PC-9 (cell line): ENCODE measurements around the gene FGF14. TPM values are rescaled to one million over a fixed set of nuclear protein-coding genes. Genes with fewer than 3 reads are reported as not detected.

Experiments
- BruUV-seq: library from RNA; stranded (reverse); fragments of 400-500 nt; replicated peaks from 2 replicates; lab custom pipeline; 2021; lab: Mats Ljungman, UMichigan
- CTCF ChIA-PET: fragments of 300-600 bp; sonication (Branson Sonifier 250); formaldehyde crosslinking; loops from one replicate; lab custom pipeline; 2022; ENCODE audit warnings: antibody characterized with exemption; lab: Charles Lee
- POLR2A ChIA-PET: fragments of 300-600 bp; sonication (Branson Sonifier 250); formaldehyde crosslinking; loops from one replicate; lab custom pipeline; 2022; ENCODE audit warnings: antibody characterized with exemption; ENCODE audit not compliant: unreplicated experiment; lab: Charles Lee
- DNase-seq, 2 experiments: peaks; one replicate each; pipeline versions ENCODE4 v3.0.0 to v3.0.0-alpha.2; 2015 to 2022; ENCODE audit warnings: mixed read lengths in 1 of 2
- H2AFZ ChIP-seq: fragments of 200-600 bp; sonication (generic); 2 replicates; pipeline ENCODE4 v1.8.1; 2017; ENCODE audit warnings: antibody characterized with exemption
- H3F3A ChIP-seq: fragments of 200-600 bp; sonication (generic); 2 replicates; pipeline ENCODE4 v1.8.1; 2017; ENCODE audit warnings: antibody characterized with exemption, mild to moderate bottlenecking, low read depth; ENCODE audit not compliant: insufficient read depth
- H3K27ac ChIP-seq: fragments of 200-600 bp; sonication (generic); 2 replicates; pipeline ENCODE4 v1.6.1; 2016; ENCODE audit warnings: mixed run types
- H3K27me3 ChIP-seq: fragments of 200-600 bp; sonication (generic); 2 replicates; pipeline ENCODE4 v1.6.1; 2016; ENCODE audit warnings: low read depth, mixed run types; ENCODE audit not compliant: insufficient read depth
- H3K36me3 ChIP-seq: fragments of 200-600 bp; sonication (generic); 2 replicates; pipeline ENCODE4 v1.6.1; 2016; ENCODE audit warnings: low read depth, mixed run types
- H3K4me1 ChIP-seq: fragments of 200-600 bp; sonication (generic); replicated peaks from 2 replicates; pipeline ENCODE4 v1.6.1; 2016; ENCODE audit warnings: mixed run types; ENCODE audit not compliant: insufficient read depth
- H3K4me2 ChIP-seq: fragments of 200-600 bp; sonication (generic); 2 replicates; pipeline ENCODE4 v1.6.1; 2017; ENCODE audit warnings: mixed run types
- H3K4me3 ChIP-seq: fragments of 200-600 bp; sonication (generic); 2 replicates; pipeline ENCODE4 v1.6.1; 2016; ENCODE audit warnings: mixed run types
- H3K79me2 ChIP-seq: fragments of 200-600 bp; sonication (generic); 2 replicates; pipeline ENCODE4 v1.6.1; 2017; ENCODE audit warnings: low read depth, mixed run types
- H3K9me2 ChIP-seq: fragments of 200-600 bp; sonication (generic); 2 replicates; pipeline ENCODE4 v1.8.1; 2017; ENCODE audit warnings: mild to moderate bottlenecking; ENCODE audit not compliant: insufficient read depth
- H3K9me3 ChIP-seq: fragments of 200-600 bp; sonication (generic); 2 replicates; pipeline ENCODE4 v1.8.1; 2016; ENCODE audit warnings: low read depth; ENCODE audit not compliant: insufficient read depth
- H4K20me1 ChIP-seq: fragments of 200-600 bp; sonication (generic); 2 replicates; pipeline ENCODE4 v1.8.1; 2017; ENCODE audit not compliant: insufficient read depth
- EZH2 ChIP-seq: fragments of 200-600 bp; sonication (generic); IDR thresholded peaks from 2 replicates; pipeline ENCODE4 v1.8.0; 2017; ENCODE audit warnings: antibody characterized with exemption, low read depth
- intact Hi-C: fragments of 100-400 bp; cut with micrococcal nuclease; formaldehyde crosslinking; loops from one replicate; pipeline ENCODE4 v1.10.0; 2022; ENCODE audit not compliant: unreplicated experiment
- total RNA-seq: library from RNA; stranded (reverse); gene quantifications from 2 replicates; pipeline ENCODE4 v1.2.3, GENCODE V29; 2021
- TF ChIP-seq, protein P1 (sequence below): fragments of 200-600 bp; sonication (generic); conservative IDR thresholded peaks from 2 replicates; pipeline ENCODE4 v1.6.1; 2017; ENCODE audit warnings: mixed run types, antibody characterized with exemption, mild to moderate bottlenecking, moderate library complexity

Gene FGF14
- total RNA-seq, 1 experiment from 2014 or later, result not detected

DNA sequence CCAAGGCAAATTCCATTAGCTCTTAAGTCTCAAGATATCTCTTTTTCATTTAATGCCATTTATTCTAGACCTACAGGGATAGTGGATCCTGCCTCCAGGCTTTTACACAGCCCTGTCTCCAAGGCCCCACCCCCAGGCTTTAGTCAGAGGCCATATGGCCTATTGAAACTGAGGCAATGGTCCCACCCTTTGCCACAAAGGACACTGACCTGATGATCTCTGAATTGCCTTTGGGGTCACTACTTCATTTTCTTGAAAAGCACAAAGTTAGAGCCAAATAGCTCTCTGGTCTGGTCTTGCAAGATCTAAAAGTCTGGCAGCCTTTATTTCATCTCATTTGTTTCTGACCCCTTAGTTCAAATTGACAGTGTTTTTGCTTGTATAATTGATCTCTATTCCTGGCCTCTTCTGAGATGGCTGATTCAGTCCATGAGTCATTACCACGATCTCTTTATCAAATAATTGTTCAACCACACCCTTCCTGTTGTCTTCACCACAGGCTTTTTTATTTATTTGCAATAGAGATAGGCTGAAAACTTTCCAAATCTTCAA, 209.8 kb downstream of the FGF14 start:
- Histone ChIP-seq H3K27me3 (no peaks in the 10 kb centered on the region), H3K4me1 (peaks cover 8% of the 10 kb centered on the region; the same call in 1 of the 2 replicates), H3K36me3 (no peaks in the 10 kb centered on the region), H4K20me1 (no peaks in the 10 kb centered on the region), H2AFZ (no peak overlapping the region), H3F3A (no peaks in the 10 kb centered on the region), H3K9me2 (no peaks in the 10 kb centered on the region), H3K79me2 (no peaks in the 10 kb centered on the region), H3K27ac (no peak overlapping the region), H3K9me3 (peaks cover 4% of the 10 kb centered on the region; the same call in 1 of the 2 replicates), H3K4me3 (no peak overlapping the region), H3K4me2 (no peak overlapping the region)
- CTCF ChIA-PET, result no interaction called here
- POLR2A ChIA-PET, result interaction anchor here (0.6 kb wide), 1 partner anchor 928 kb away, joined by 4 read pairs; no protein-coding TSS in a partner anchor
- intact Hi-C loops, result no loop called here
- no peak for DNase-seq
- no TSS peak for BruUV-seq
- TF ChIP-seq EZH2, result no peak
- TF ChIP-seq, protein P1, sequence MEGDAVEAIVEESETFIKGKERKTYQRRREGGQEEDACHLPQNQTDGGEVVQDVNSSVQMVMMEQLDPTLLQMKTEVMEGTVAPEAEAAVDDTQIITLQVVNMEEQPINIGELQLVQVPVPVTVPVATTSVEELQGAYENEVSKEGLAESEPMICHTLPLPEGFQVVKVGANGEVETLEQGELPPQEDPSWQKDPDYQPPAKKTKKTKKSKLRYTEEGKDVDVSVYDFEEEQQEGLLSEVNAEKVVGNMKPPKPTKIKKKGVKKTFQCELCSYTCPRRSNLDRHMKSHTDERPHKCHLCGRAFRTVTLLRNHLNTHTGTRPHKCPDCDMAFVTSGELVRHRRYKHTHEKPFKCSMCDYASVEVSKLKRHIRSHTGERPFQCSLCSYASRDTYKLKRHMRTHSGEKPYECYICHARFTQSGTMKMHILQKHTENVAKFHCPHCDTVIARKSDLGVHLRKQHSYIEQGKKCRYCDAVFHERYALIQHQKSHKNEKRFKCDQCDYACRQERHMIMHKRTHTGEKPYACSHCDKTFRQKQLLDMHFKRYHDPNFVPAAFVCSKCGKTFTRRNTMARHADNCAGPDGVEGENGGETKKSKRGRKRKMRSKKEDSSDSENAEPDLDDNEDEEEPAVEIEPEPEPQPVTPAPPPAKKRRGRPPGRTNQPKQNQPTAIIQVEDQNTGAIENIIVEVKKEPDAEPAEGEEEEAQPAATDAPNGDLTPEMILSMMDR, result no peak

DNA sequence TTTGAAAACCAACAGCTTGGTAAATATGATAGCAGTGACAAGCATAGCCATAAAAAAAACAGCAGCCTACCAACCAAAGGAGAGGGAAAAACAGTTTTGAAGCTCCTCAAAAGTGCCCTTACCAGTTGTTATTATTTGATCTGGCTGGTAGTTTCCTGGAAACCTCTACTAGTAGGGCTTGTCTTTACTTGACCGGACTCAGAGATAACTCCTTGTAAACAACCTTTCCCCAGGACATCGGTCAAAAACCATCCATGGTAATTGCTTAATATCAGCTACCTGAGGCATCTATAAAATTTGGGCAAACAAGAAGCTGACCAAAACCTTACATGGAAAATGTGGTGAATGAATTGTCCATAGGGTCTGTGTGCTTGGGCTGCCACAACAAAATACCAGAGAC, 210.9 kb downstream of the FGF14 start:
- H3K36me3 ChIP-seq, result no peaks in the 10 kb centered on the region
- no peak for DNase-seq
- ChIA-PET CTCF (no interaction called here), POLR2A (no interaction called here)
- intact Hi-C loops, result no loop called here
- H3K9me3 ChIP-seq, result peaks cover 4% of the 10 kb centered on the region; the same call in 1 of the 2 replicates
- H3K27ac ChIP-seq, result no peak overlapping the region
- no peaks in the 10 kb centered on the region for H3K9me2 ChIP-seq
- H3F3A ChIP-seq, result no peaks in the 10 kb centered on the region
- H4K20me1 ChIP-seq, result no peaks in the 10 kb centered on the region
- BruUV-seq, result no TSS peak
- no peak overlapping the region for H3K4me3 ChIP-seq
- no peak overlapping the region for H2AFZ ChIP-seq
- H3K79me2 ChIP-seq, result no peaks in the 10 kb centered on the region
- H3K27me3 ChIP-seq, result no peaks in the 10 kb centered on the region
- H3K4me1 ChIP-seq, result peaks cover 8% of the 10 kb centered on the region; the same call in 1 of the 2 replicates
- TF ChIP-seq, protein P1, result no peak
- TF ChIP-seq EZH2, result no peak
- no peak overlapping the region for H3K4me2 ChIP-seq

DNA sequence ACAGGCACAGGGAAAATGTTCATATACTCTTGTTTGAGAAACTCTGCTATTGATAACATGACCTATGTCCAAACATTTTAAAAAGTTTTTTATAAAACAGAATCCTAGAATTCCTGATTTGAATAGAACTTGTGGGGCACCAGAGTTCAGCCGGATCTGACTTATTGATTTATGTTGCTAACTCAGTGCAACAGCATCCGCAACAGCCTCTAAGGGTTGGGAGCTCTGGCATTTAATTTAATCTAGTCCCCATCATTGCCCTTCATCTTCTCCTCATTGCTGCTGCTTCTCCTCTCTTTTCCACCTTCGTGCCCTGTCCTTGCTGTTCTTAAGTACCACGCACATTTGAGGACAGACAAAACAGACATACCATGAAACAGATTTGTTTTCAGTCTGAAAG, 214.5 kb downstream of the FGF14 start:
- Histone ChIP-seq H3K27me3 (no peaks in the 10 kb centered on the region; the same call in 1 of the 2 replicates), H3K27ac (no peak overlapping the region), H3K79me2 (no peaks in the 10 kb centered on the region), H3K9me3 (no peaks in the 10 kb centered on the region), H4K20me1 (no peaks in the 10 kb centered on the region), H3K4me2 (no peak overlapping the region), H3K4me1 (peaks cover 5% of the 10 kb centered on the region; the same call in 1 of the 2 replicates), H3K9me2 (no peaks in the 10 kb centered on the region), H3K4me3 (no peak overlapping the region), H3K36me3 (no peaks in the 10 kb centered on the region), H2AFZ (no peak overlapping the region), H3F3A (no peaks in the 10 kb centered on the region)
- intact Hi-C loops, result no loop called here
- POLR2A ChIA-PET, result no interaction called here
- DNase-seq, result no peak
- CTCF ChIA-PET, result no interaction called here
- TF ChIP-seq, protein P1, result no peak
- no peak for TF ChIP-seq EZH2
- BruUV-seq, result no TSS peak
